Caco-2 (cell line): ENCODE data around the gene CYB561. TPM values are rescaled to one million over a fixed set of nuclear protein-coding genes. Genes with fewer than 3 reads are reported as not detected.

ENCODE experiments used
- BruUV-seq: library from RNA; stranded (reverse); fragments of 400-500 nt; replicated peaks from 2 replicates; lab custom pipeline; 2021; lab: Mats Ljungman, UMichigan
- CTCF ChIA-PET: fragments of 300-600 bp; sonication (Branson Sonifier 250); formaldehyde crosslinking; loops from one replicate; lab custom pipeline; 2022; ENCODE audit warnings: antibody characterized with exemption; lab: Charles Lee
- POLR2A ChIA-PET: fragments of 300-600 bp; sonication (Branson Sonifier 250); formaldehyde crosslinking; loops from one replicate; lab custom pipeline; 2022; ENCODE audit warnings: antibody characterized with exemption; lab: Charles Lee
- DNase-seq, 2 experiments: peaks; one replicate each; pipeline versions ENCODE4 v3.0.0 to v3.0.0-alpha.2; 2020 to 2022
- H3K27me3 ChIP-seq: replicated peaks from 2 replicates; pipeline ENCODE4 v1.6.0; 2011; ENCODE audit warnings: low read length; ENCODE audit not compliant: control insufficient read depth, insufficient read depth
- H3K36me3 ChIP-seq: 2 replicates; pipeline ENCODE4 v1.5.1; 2011; ENCODE audit warnings: low read length; ENCODE audit not compliant: control insufficient read depth, insufficient read depth
- H3K4me1 ChIP-seq: fragments of 250-450 bp; sonication (Bioruptor Pico); 2 replicates; pipeline ENCODE4 v1.5.1; 2020; ENCODE audit warnings: mild to moderate bottlenecking
- H3K4me3 ChIP-seq: 2 replicates; pipeline ENCODE4 v1.5.1; 2011; ENCODE audit warnings: low read depth, mild to moderate bottlenecking, control low read depth, low read length
- H3K9me3 ChIP-seq: fragments of 250-450 bp; sonication (Bioruptor Pico); 2 replicates; pipeline ENCODE4 v1.5.1; 2020; ENCODE audit warnings: mild to moderate bottlenecking, moderate library complexity
- H3K27ac Mint-ChIP-seq: one replicate; pipeline ENCODE4 v1.8.0; 2022; ENCODE audit warnings: mixed read lengths; ENCODE audit not compliant: unreplicated experiment
- H3K27me3 Mint-ChIP-seq: one replicate; pipeline ENCODE4 v1.8.0; 2022; ENCODE audit warnings: mixed read lengths; ENCODE audit not compliant: insufficient read depth, unreplicated experiment
- H3K36me3 Mint-ChIP-seq: one replicate; pipeline ENCODE4 v1.8.0; 2022; ENCODE audit warnings: mild to moderate bottlenecking, mixed read lengths; ENCODE audit not compliant: insufficient read depth, unreplicated experiment
- H3K4me1 Mint-ChIP-seq: one replicate; pipeline ENCODE4 v1.8.0; 2022; ENCODE audit warnings: low read depth, mixed read lengths; ENCODE audit not compliant: unreplicated experiment
- H3K4me3 Mint-ChIP-seq: one replicate; pipeline ENCODE4 v1.8.0; 2022; ENCODE audit warnings: mild to moderate bottlenecking, moderate library complexity, mixed read lengths; ENCODE audit not compliant: unreplicated experiment
- H3K9me3 Mint-ChIP-seq: one replicate; pipeline ENCODE4 v1.8.0; 2022; ENCODE audit warnings: mixed read lengths; ENCODE audit not compliant: unreplicated experiment
- intact Hi-C: fragments of 100-400 bp; cut with micrococcal nuclease; formaldehyde crosslinking; loops from one replicate; pipeline ENCODE4 v1.10.0; 2022; ENCODE audit not compliant: unreplicated experiment
- total RNA-seq: library from RNA; stranded (reverse); gene quantifications from 2 replicates; pipeline ENCODE4 v1.2.3, GENCODE V29; 2022
- TF ChIP-seq, protein P1 (sequence below), 2 experiments: fragments of 200-600 bp in 1 of 2; IDR thresholded peaks; 1 replicate in 1 of 2; 2 replicates in 1 of 2; pipeline versions ENCODE4 v1.5.1 to v1.8.0; 2011 to 2022; ENCODE audit warnings: antibody characterized with exemption in 1 of 2, control low read depth in 1 of 2, inconsistent platforms in 1 of 2, low read depth in 1 of 2, low read length in 1 of 2, mild to moderate bottlenecking in 1 of 2, moderate library complexity in 1 of 2; ENCODE audit not compliant: insufficient read depth in 1 of 2, severe bottlenecking in 1 of 2, unreplicated experiment in 1 of 2

The CYB561 gene
- total RNA-seq, 1 experiment from 2014 or later, result 46.3 TPM

DNA sequence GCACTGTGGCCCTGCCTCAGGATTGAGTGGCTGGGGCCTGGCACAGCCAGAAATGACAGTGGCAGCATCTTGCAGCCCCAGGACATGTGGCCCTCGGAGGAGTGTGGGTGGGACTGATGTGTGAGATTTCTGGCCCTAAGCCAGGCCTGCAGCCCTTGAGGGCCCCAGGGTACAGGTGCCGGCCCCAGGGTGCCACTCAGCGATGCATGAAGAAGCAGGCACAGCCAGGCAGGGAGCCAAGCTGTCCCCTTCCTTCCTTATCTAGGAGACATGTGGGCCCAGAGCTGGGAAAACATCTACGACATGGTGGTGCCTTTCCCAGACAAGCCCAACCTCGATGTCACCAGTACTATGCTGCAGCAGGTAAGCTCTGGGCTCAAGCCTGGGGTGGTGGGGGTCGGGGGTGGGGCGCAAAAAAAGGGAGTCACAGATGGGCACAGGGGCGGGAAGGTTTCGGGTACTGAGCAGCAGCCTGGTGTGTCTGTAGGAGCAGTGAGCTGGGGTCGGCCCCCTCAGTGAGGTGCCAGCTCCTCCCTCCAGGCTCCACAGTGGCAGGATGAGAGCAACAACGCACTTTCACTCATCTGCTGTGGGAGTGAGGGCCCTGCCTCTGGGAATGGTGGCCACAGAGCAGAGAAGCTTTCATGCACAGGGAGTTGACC is 34.9 kb upstream of the CYB561 start:
- Mint-ChIP-seq H3K4me3 (no peak overlapping the region), H3K36me3 (no peaks in the 10 kb centered on the region), H3K9me3 (no peaks in the 10 kb centered on the region), H3K4me1 (peaks cover 6% of the 10 kb centered on the region), H3K27me3 (peaks cover 7% of the 10 kb centered on the region), H3K27ac (no peak overlapping the region)
- Histone ChIP-seq H3K36me3 (no peaks in the 10 kb centered on the region), H3K4me1 (peaks cover 13% of the 10 kb centered on the region), H3K4me3 (no peak overlapping the region), H3K27me3 (no peaks in the 10 kb centered on the region), H3K9me3 (no peaks in the 10 kb centered on the region)
- POLR2A ChIA-PET, result no interaction called here
- intact Hi-C loops, result no loop called here
- no TSS peak for BruUV-seq
- CTCF ChIA-PET, result interaction anchor here (1.3 to 6.0 kb wide), 3 partner anchors 37 to 54 kb away, joined by 4 to 107 read pairs (median 7); no protein-coding TSS in a partner anchor
- TF ChIP-seq, protein P1, sequence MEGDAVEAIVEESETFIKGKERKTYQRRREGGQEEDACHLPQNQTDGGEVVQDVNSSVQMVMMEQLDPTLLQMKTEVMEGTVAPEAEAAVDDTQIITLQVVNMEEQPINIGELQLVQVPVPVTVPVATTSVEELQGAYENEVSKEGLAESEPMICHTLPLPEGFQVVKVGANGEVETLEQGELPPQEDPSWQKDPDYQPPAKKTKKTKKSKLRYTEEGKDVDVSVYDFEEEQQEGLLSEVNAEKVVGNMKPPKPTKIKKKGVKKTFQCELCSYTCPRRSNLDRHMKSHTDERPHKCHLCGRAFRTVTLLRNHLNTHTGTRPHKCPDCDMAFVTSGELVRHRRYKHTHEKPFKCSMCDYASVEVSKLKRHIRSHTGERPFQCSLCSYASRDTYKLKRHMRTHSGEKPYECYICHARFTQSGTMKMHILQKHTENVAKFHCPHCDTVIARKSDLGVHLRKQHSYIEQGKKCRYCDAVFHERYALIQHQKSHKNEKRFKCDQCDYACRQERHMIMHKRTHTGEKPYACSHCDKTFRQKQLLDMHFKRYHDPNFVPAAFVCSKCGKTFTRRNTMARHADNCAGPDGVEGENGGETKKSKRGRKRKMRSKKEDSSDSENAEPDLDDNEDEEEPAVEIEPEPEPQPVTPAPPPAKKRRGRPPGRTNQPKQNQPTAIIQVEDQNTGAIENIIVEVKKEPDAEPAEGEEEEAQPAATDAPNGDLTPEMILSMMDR (IDR thresholded peaks at IDR 0.05; ENCODE audit: insufficient read depth in 1 of 2, low read depth in 1 of 2, low read length in 1 of 2, severe bottlenecking in 1 of 2, unreplicated experiment in 1 of 2), result no peak
- no peak for DNase-seq

DNA sequence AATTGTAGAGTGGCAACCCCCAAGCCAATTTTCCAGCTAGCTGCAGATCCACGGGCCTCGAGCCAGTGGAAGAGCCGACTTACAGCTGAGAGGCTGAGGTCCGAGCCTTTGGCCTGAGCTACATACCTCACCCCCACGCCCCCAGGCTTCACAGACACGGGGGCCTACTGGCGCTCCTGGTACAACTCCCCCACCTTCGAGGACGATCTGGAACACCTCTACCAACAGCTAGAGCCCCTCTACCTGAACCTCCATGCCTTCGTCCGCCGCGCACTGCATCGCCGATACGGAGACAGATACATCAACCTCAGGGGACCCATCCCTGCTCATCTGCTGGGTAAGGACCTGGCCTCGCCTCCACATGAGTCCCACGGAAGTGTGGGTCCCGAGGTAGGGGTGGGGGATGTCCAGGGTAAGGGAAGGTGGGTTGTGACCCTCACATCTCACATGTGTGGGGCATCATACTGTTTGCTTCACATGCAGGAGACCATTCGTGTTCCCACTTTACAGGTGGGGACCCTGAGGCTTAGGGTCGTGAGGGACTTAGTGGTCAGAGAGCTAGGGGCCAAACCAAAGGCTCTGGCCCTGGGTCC is 34.2 kb upstream of the CYB561 start:
- H3K4me3 Mint-ChIP-seq, result no peak overlapping the region
- no peak for DNase-seq
- intact Hi-C loops, result no loop called here
- H3K9me3 Mint-ChIP-seq, result no peaks in the 10 kb centered on the region
- CTCF ChIA-PET, result interaction anchor here (1.3 to 6.0 kb wide), 3 partner anchors 36 to 54 kb away, joined by 4 to 107 read pairs (median 7); no protein-coding TSS in a partner anchor
- peaks cover 13% of the 10 kb centered on the region for H3K4me1 ChIP-seq
- H3K4me3 ChIP-seq, result no peak overlapping the region
- no peaks in the 10 kb centered on the region for H3K27me3 ChIP-seq
- TF ChIP-seq, protein P1 (IDR thresholded peaks at IDR 0.05; ENCODE audit: insufficient read depth in 1 of 2, low read depth in 1 of 2, low read length in 1 of 2, severe bottlenecking in 1 of 2, unreplicated experiment in 1 of 2), result no peak
- H3K36me3 Mint-ChIP-seq, result no peaks in the 10 kb centered on the region
- no peak overlapping the region for H3K27ac Mint-ChIP-seq
- H3K4me1 Mint-ChIP-seq, result peaks cover 7% of the 10 kb centered on the region
- no peaks in the 10 kb centered on the region for H3K36me3 ChIP-seq
- POLR2A ChIA-PET, result no interaction called here
- no peaks in the 10 kb centered on the region for H3K9me3 ChIP-seq
- peaks cover 9% of the 10 kb centered on the region for H3K27me3 Mint-ChIP-seq
- no TSS peak for BruUV-seq

DNA sequence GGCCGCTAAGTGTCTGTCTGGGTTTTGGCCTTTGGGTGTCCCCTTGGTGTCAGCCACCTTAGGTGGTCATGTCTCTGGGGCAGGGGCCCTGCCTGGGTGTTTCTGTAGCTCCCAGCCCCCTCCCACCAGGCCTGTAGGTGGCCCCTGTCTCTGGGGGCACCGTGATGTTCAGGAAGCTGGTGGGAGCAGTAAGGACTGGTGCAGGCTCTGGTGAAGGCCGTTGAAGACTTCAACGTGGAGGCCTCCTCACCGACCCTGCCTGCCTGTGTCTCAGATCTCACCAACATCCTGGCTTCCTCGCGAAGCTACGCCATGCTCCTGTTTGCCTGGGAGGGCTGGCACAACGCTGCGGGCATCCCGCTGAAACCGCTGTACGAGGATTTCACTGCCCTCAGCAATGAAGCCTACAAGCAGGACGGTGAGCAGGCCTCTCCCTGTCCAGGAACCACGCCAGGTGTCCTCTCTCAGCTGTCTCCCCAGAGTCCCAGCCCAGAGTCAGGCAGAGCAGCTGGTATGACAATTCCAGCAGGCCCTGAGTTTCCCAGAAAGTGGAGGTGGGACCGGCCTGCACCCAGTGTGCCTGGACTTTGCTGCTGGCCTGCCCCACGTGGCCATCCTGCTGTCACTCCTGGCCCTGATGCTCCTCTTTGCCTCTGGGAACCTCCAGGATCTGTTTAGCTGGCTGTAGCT is 33.5 kb upstream of the CYB561 start:
- H3K4me3 ChIP-seq, result no peak overlapping the region
- peak overlapping the region; percentile 50 for H3K4me3 Mint-ChIP-seq
- H3K27me3 ChIP-seq, result no peaks in the 10 kb centered on the region
- CTCF ChIA-PET, result interaction anchor here (0.5 to 6.0 kb wide), 13 partner anchors 8 to 402 kb away, joined by 3 to 107 read pairs (median 7); partner anchors contain the start of genes CYB561, DCAF7 and KCNH6
- H3K4me1 ChIP-seq, result peaks cover 13% of the 10 kb centered on the region
- POLR2A ChIA-PET, result no interaction called here
- no peaks in the 10 kb centered on the region for H3K9me3 Mint-ChIP-seq
- no peak for DNase-seq
- no peaks in the 10 kb centered on the region for H3K9me3 ChIP-seq
- H3K36me3 Mint-ChIP-seq, result no peaks in the 10 kb centered on the region
- no TSS peak for BruUV-seq
- H3K4me1 Mint-ChIP-seq, result peaks cover 10% of the 10 kb centered on the region
- TF ChIP-seq, protein P1 (IDR thresholded peaks at IDR 0.05; ENCODE audit: insufficient read depth in 1 of 2, low read depth in 1 of 2, low read length in 1 of 2, severe bottlenecking in 1 of 2, unreplicated experiment in 1 of 2), result no peak
- H3K27me3 Mint-ChIP-seq, result peaks cover 12% of the 10 kb centered on the region
- H3K27ac Mint-ChIP-seq, result no peak overlapping the region
- H3K36me3 ChIP-seq, result no peaks in the 10 kb centered on the region
- intact Hi-C loops, result loop anchor here (1.0 to 2.0 kb wide), 2 partner anchors 54 to 133 kb away; no protein-coding TSS in a partner anchor
